ENCODE measurements around the gene NTF4.
A peak's percentile ranks its signal among the peaks of the same experiment; 100 is the strongest.

DNA sequence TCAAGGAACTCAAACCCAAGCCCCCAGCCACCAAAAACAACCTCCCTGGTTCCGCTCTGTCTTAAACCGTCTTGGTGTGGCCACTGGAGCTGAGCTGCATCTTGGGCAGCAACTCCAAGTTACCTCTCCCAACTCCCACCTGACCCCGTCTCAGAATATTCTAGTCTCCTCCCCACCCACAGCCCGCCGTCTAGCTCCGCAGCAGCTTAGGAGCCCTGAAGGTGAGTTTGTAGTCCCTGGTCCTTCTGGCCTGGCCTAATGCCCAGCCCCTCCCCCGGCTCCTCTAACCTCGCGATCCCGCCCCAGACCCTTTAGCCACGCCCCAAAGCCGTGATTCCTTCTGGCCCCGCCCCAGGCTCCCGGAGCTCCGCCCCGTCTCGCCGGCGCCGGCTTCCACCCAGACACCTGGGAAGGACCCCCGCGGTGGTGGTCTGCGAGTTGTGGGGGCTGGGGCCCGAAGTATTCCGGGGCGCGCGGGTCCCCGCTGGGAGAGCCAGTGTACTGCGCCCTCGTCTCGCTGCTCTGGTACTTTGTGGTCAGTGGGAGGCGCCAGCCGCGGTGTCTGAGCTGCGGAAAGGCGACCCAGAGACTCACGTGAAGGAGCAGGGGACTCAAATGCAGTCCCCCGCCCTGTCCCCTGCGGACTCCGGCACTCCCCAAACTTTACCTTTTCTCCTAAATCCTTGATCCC, 45.2 kb downstream of the NTF4 start:
- TF ChIP-seq RAD21 (IDR thresholded peaks at IDR 0.05; ENCODE audit: low read depth) (no peak), TCF7L2 (IDR thresholded peaks at IDR 0.05; ENCODE audit: borderline replicate concordance, extremely low read depth, insufficient read depth, insufficient read length) (no peak), POLR2AphosphoS5 (IDR thresholded peaks at IDR 0.05; ENCODE audit: low read depth, low read length) (peak; percentile 76), SIN3A (IDR thresholded peaks at IDR 0.05; ENCODE audit: low read depth) (no peak; the same call in 1 of the 2 replicates), EZH2phosphoT487 (IDR thresholded peaks at IDR 0.05; ENCODE audit: borderline replicate concordance) (no peak)
- TF ChIP-seq, protein P1, sequence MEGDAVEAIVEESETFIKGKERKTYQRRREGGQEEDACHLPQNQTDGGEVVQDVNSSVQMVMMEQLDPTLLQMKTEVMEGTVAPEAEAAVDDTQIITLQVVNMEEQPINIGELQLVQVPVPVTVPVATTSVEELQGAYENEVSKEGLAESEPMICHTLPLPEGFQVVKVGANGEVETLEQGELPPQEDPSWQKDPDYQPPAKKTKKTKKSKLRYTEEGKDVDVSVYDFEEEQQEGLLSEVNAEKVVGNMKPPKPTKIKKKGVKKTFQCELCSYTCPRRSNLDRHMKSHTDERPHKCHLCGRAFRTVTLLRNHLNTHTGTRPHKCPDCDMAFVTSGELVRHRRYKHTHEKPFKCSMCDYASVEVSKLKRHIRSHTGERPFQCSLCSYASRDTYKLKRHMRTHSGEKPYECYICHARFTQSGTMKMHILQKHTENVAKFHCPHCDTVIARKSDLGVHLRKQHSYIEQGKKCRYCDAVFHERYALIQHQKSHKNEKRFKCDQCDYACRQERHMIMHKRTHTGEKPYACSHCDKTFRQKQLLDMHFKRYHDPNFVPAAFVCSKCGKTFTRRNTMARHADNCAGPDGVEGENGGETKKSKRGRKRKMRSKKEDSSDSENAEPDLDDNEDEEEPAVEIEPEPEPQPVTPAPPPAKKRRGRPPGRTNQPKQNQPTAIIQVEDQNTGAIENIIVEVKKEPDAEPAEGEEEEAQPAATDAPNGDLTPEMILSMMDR (IDR thresholded peaks at IDR 0.05 in 2 of 3, conservative IDR thresholded peaks at IDR 0.05 in 1 of 3; ENCODE audit: borderline replicate concordance in 1 of 3, insufficient read depth in 1 of 3, low read depth in 2 of 3, low read length in 2 of 3): 0 out of 6 replicates have a peak, but pooled peaks of 1 of the 3 experiments have one; percentile 9
